BJ (cell line): ENCODE results near the gene TLR3. TPM values are rescaled to one million over a fixed set of nuclear protein-coding genes. Genes with fewer than 3 reads are reported as not detected.

Experiments
- CTCF ChIA-PET: fragments of 350-600 bp; formaldehyde crosslinking; extraction: SDS; loops from one replicate; lab custom pipeline; 2021; ENCODE audit warnings: antibody characterized with exemption, inconsistent platforms; lab: Yijun Ruan, JAX
- POLR2A ChIA-PET: fragments of 300-600 bp; sonication (Branson Sonifier 250); formaldehyde crosslinking; extraction: SDS; loops from one replicate; lab custom pipeline; 2021; ENCODE audit warnings: antibody characterized with exemption; lab: Charles Lee
- DNase-seq: peaks from one replicate; pipeline ENCODE4 v3.0.0-alpha.2; 2011; ENCODE audit warnings: low read depth
- H3K27me3 ChIP-seq: 2 replicates; pipeline ENCODE4 v1.6.0; 2011; ENCODE audit warnings: low read length; ENCODE audit not compliant: control insufficient read depth, insufficient read depth
- H3K36me3 ChIP-seq: 2 replicates; pipeline ENCODE4 v1.5.1; 2011; ENCODE audit warnings: low read length; ENCODE audit not compliant: control insufficient read depth, insufficient read depth
- H3K4me3 ChIP-seq: 2 replicates; pipeline ENCODE4 v1.5.1; 2011; ENCODE audit warnings: low read depth, mild to moderate bottlenecking, control low read depth, low read length
- polyA plus RNA-seq: library from polyadenylated mRNA; depleted of rRNA; stranded (reverse); fragments of >200 nt; gene quantifications from 2 replicates; pipeline ENCODE4 v1.2.3, GENCODE V29; 2011
- TF ChIP-seq, protein P1 (sequence below): IDR thresholded peaks from 2 replicates; pipeline ENCODE4 v1.5.1; 2011; ENCODE audit warnings: low read depth, mild to moderate bottlenecking, control low read depth, inconsistent platforms, low read length, moderate library complexity; ENCODE audit not compliant: insufficient read depth

Gene TLR3
- polyA plus RNA-seq, 1 experiment: 0.44 TPM

DNA sequence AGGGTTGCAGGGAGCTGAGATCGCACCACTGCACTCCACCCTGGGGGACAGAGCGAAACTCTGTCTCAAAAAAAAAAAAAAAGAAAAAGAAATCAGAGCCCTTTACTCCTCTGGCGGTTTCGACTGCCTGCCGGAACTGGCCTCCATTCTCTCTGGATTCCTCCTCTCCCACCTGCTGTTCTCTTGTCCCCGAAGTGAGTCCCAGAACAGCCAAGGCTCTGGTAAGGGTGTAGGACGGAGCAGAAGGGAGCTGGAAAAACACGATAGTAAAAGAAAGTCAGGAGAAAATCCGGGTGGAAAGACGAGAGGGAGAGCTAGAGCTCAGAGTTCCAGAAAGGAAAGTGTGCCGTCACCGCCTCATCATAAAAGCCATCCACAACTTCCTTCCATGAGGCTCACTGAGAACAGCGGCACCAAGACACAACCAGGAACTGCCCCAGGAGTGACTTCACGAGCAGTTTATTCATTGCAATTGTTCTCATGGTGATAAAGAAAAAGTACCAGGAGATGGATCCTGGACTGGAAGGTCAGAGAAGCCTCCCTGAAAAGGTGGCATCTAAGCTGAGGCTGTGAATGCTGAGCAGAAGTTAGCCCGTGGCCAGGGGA, 12.3 kb downstream of the TLR3 start:
- Histone ChIP-seq H3K4me3 (no peak overlapping the region), H3K27me3 (no peaks in the 10 kb centered on the region), H3K36me3 (no peaks in the 10 kb centered on the region)
- DNase-seq: no peak
- ChIA-PET CTCF (no interaction called here), POLR2A (no interaction called here)
- TF ChIP-seq, protein P1, sequence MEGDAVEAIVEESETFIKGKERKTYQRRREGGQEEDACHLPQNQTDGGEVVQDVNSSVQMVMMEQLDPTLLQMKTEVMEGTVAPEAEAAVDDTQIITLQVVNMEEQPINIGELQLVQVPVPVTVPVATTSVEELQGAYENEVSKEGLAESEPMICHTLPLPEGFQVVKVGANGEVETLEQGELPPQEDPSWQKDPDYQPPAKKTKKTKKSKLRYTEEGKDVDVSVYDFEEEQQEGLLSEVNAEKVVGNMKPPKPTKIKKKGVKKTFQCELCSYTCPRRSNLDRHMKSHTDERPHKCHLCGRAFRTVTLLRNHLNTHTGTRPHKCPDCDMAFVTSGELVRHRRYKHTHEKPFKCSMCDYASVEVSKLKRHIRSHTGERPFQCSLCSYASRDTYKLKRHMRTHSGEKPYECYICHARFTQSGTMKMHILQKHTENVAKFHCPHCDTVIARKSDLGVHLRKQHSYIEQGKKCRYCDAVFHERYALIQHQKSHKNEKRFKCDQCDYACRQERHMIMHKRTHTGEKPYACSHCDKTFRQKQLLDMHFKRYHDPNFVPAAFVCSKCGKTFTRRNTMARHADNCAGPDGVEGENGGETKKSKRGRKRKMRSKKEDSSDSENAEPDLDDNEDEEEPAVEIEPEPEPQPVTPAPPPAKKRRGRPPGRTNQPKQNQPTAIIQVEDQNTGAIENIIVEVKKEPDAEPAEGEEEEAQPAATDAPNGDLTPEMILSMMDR: no peak

DNA sequence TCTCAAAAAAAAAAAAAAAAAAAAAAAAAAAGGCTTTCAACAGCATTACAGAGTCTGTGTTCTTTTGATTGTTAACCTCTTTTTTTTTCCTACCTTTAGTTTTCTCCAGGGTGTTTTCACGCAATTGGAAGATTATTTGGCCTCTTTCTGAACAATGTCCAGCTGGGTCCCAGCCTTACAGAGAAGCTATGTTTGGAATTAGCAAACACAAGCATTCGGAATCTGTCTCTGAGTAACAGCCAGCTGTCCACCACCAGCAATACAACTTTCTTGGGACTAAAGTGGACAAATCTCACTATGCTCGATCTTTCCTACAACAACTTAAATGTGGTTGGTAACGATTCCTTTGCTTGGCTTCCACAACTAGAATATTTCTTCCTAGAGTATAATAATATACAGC, 13.3 kb downstream of the TLR3 start:
- ChIA-PET POLR2A (no interaction called here), CTCF (no interaction called here)
- TF ChIP-seq, protein P1: no peak
- no peak for DNase-seq
- H3K36me3 ChIP-seq: no peaks in the 10 kb centered on the region
- H3K4me3 ChIP-seq: no peak overlapping the region
- H3K27me3 ChIP-seq: no peaks in the 10 kb centered on the region

DNA sequence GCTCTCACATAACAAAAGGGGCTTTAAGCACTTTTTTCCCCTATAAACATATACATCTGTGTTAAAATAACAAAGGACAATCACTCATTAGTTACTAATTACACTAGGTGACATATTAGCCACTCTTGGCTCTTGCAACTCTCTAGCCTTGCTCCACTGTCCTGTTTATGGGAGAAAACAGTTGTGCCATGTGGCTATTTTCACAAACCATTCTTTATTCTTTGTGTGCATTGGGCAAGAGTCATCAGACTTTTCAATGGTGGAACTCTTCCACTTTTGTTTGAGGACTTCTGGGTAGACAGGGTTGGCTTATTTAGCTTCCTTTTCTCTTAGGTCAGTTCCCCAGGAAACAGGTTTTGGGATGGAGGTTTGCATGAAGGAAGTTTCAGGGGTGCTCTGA, 19.6 kb downstream of the TLR3 start:
- TF ChIP-seq, protein P1: no peak
- H3K4me3 ChIP-seq: no peak overlapping the region
- no peaks in the 10 kb centered on the region for H3K36me3 ChIP-seq
- DNase-seq: no peak
- H3K27me3 ChIP-seq: no peaks in the 10 kb centered on the region
- ChIA-PET CTCF (no interaction called here), POLR2A (no interaction called here)

DNA sequence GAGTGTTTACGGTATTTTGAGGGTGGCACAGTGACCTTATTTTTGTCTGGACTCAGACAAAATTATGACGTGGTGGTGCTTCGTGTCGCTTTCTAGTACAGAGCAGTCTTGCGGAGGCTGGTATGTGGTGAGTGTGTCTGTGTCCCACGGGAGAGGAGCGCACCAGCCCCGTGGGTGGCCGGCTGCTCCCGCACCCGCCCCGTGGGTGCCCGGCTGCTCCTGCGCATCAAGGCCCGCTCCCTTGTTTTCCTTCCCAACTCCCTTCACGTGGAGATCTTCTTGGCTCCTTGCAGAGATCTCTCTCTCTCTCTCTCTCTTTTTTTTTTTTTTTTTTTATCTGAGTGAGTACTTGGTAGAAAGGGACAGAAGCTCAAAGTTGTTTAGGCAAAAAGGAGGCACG, 23.3 kb downstream of the TLR3 start:
- H3K27me3 ChIP-seq: no peaks in the 10 kb centered on the region
- H3K4me3 ChIP-seq: no peak overlapping the region
- POLR2A ChIA-PET: no interaction called here
- H3K36me3 ChIP-seq: no peaks in the 10 kb centered on the region
- CTCF ChIA-PET: no interaction called here
- TF ChIP-seq, protein P1: no peak
- no peak for DNase-seq

DNA sequence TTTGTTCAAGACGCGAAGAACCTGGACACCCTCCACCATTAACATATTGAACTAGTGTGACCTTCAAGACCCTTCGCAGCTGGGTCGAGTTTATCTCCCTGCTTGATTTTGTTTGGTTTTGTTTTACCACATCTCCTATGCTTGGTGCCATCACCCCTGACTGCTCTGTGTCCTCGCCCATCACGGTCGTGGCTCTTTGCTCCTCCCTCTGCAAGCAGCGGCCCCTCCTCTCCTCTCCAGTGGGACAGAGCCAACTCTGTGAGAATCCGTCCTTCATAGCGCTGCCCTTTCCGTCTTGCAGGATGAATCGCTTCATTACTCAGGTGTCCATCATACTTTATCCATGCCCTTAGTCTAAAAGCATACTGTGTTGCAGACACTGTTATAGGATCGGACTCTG, 26.4 kb downstream of the TLR3 start:
- no peak for DNase-seq
- POLR2A ChIA-PET: no interaction called here
- no peak overlapping the region for H3K4me3 ChIP-seq
- TF ChIP-seq, protein P1: no peak
- H3K27me3 ChIP-seq: no peaks in the 10 kb centered on the region
- CTCF ChIA-PET: no interaction called here
- H3K36me3 ChIP-seq: no peaks in the 10 kb centered on the region
